Mesodermal cell (in vitro differentiated cells): Measurements from ENCODE around the gene TCAP.

Experiments
- H3K27ac ChIP-seq: 2 replicates; pipeline ENCODE4 v1.7.0; 2013; ENCODE audit warnings: mild to moderate bottlenecking, low read depth, low read length, moderate library complexity; ENCODE audit not compliant: severe bottlenecking
- H3K36me3 ChIP-seq: 2 replicates; pipeline ENCODE4 v1.7.1; 2013; ENCODE audit warnings: mild to moderate bottlenecking, low read length, moderate library complexity; ENCODE audit not compliant: control insufficient read depth, insufficient read depth
- H3K4me1 ChIP-seq: one replicate; pipeline ENCODE4 v1.7.1; 2013; ENCODE audit warnings: mild to moderate bottlenecking, low read length; ENCODE audit not compliant: insufficient read depth, control insufficient read depth, poor library complexity, severe bottlenecking
- H3K4me3 ChIP-seq: 2 replicates; pipeline ENCODE4 v1.7.0; 2013; ENCODE audit warnings: low read length, control low read depth, mild to moderate bottlenecking; ENCODE audit not compliant: insufficient read depth, poor library complexity, severe bottlenecking; ENCODE audit errors: extremely low read depth
- H3K9me3 ChIP-seq: 2 replicates; pipeline ENCODE4 v1.7.1; 2013; ENCODE audit warnings: mild to moderate bottlenecking, low read length, moderate library complexity; ENCODE audit not compliant: control insufficient read depth
- WGBS, 2 experiments: methylation state at CpG; one replicate each; pipeline ENCODE4 v1.1.5; 2013; ENCODE audit warnings: missing lambda C conversion rate in 2 of 2; ENCODE audit not compliant: insufficient coverage in 2 of 2; 5-methylcytosine and 5-hydroxymethylcytosine counted together

TCAP gene

DNA sequence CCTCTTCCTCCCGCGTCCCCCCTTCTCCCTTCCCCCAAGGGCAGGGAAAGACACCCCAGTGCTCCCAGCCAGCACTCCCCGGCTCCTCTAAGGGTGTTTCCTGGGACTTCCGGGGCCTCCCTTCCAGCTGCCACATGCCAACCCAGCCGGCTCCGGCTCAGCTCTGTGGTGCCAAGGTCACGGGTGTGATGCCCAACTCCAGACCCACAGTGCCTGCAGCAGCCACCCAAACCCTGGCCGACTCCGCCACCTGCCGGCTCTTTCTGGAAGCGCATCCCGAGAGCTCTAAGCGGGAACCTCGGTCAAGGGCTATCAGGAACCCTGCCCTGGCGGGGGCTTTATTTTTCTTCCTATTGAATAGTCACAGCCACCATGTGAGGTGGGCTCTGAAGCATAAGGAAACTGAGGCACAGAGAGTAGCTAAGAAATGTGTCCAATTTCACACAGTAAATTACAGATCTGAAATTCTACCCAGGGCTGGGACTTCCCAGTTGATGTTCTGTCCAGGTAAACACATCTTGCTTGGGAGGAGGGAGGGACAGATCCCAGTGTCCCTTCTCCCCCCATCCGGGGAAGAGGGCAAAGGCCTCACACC, 41.7 kb upstream of the TCAP start:
- H3K9me3 ChIP-seq, result no peaks in the 10 kb centered on the region
- H3K36me3 ChIP-seq, result no peaks in the 10 kb centered on the region
- no peak overlapping the region for H3K4me3 ChIP-seq
- H3K27ac ChIP-seq, result no peak overlapping the region
- WGBS, 2 experiments, result 10 to 12% methylated on average over 12 to 14 of the region's 16 CpGs
- peaks cover 4% of the 10 kb centered on the region for H3K4me1 ChIP-seq

DNA sequence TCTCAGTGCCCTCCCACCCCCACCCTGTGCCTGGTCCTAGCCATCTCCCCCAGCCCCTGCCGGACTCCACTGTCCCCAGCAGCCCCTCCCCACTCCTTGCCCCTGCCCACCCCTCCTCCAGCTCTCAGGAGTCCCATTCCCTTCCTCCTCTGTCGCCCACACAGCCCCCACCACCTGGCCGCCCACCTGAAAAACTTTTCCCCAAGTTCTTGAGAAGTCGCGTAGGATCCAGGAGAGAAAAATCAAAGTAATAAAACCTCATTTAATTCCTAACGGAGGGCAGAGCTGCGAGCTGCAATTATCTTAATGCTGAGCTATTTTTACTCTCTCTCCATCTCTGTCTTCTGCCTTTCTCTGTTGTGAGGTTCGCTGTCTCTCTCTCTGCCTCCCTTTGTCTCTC, 40.8 kb upstream of the TCAP start:
- WGBS, 2 experiments, result 62 to 71% methylated on average over 6 to 7 of the region's 8 CpGs
- H3K4me1 ChIP-seq, result peaks cover 4% of the 10 kb centered on the region

DNA sequence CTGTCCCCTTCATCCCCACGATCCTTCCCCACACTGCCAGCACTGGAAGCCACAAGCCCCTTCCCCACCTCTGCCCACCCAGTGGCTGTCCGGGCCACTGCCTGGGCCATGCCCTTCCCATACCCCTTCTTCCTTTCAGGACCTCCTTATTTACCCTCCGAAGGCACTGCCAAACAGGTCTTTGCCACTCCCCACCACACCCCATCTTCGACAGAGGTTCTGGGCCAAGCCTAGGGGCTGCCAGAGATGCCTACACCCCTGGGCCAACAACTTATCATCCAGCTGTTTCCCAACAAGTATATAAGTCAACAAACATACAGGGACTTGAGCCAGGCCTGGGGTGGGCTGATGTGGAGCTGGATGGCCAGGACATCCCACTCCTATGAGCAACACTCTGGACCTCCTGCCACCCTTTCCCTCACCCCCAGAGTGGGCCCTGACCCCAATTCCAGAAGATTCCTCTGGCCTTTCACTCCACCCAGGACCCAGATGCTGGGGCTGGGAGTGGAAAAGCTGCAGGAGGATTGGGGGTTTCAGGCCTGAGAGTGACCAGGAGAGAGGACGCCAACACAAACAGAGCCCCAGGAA, 39.9 kb upstream of the TCAP start:
- peaks cover 4% of the 10 kb centered on the region for H3K4me1 ChIP-seq
- no peaks in the 10 kb centered on the region for H3K9me3 ChIP-seq
- no peaks in the 10 kb centered on the region for H3K36me3 ChIP-seq
- no peak overlapping the region for H3K4me3 ChIP-seq
- 70 to 72% methylated on average over 3 of the region's 5 CpGs for WGBS, 2 experiments
- H3K27ac ChIP-seq, result no peak overlapping the region

More for the DNA sequence above, 40.8 kb upstream of the TCAP start:
- Histone ChIP-seq H3K9me3 (no peaks in the 10 kb centered on the region), H3K4me3 (no peak overlapping the region), H3K27ac (no peak overlapping the region), H3K36me3 (no peaks in the 10 kb centered on the region)

DNA sequence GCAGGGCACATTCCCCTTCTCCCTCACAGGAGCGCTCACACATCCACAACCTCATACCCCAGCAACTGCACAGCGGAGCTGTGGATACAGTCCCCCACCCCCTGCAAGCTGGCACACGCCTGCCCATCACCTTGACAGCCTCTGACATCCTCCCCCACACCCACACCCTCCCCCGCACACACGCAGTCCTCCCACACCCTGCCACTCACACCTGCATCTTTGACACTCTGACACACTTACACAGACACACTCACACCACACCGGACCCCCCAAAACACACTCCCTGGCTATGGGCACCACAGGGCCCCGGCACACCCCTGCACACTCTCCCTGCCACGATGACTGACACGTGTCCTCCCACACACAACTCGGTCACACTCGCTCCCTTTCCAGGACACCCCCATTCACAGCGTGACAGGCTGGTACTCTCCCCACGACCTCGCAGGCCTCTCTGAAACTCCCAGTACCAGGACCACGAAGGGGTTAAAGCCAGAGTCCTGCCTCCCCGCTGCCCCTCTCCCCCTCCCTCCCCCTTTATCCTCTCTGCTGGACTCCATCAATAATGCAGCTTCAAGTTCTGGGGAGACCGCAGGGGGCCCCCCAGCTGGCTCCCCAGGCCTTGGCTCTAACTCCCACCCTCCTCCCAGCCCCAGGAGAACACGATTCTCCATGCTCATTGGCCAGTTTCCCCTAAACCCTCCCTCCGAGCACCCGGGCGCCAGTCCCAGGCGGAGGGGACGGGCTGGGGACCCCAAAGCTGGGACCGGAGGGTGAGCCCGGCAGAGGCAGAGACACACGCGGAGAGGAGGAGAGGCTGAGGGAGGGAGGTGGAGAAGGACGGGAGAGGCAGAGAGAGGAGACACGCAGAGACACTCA, 38.7 kb upstream of the TCAP start, which contains the start of gene PPP1R1B:
PPP1R1B (plus strand) TSS at position 782 of the 876 bp plus-strand sequence. CDS start 441 bp downstream, outside the sequence.
- WGBS, 2 experiments, result 21 to 23% methylated on average over 18 to 24 of the region's 29 CpGs
- H3K36me3 ChIP-seq, result no peaks in the 10 kb centered on the region

DNA sequence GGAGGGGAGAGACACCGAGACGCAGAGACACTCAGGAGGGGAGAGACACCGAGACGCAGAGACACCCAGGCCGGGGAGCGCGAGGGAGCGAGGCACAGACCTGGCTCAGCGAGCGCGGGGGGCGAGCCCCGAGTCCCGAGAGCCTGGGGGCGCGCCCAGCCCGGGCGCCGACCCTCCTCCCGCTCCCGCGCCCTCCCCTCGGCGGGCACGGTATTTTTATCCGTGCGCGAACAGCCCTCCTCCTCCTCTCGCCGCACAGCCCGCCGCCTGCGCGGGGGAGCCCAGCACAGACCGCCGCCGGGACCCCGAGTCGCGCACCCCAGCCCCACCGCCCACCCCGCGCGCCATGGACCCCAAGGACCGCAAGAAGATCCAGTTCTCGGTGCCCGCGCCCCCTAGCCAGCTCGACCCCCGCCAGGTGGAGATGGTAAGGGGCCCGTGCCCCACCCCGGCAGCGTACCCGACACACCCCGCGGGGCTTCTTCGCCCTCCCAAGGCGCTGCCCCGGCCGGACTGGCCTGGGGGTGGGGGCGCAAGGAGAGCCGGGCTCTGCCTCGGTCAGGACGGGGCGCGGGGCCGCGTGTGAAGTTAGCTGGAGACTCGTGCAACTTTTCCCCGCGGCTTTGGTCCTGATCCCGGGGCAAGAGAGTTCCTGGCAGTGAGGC, 38.0 kb upstream of the TCAP start:
- Histone ChIP-seq H3K9me3 (no peaks in the 10 kb centered on the region), H3K36me3 (no peaks in the 10 kb centered on the region), H3K4me3 (peak overlapping the region; percentile 35), H3K4me1 (peaks cover 14% of the 10 kb centered on the region), H3K27ac (no peak overlapping the region)
- 0 to 1% methylated on average over 38 to 61 of the region's 72 CpGs for WGBS, 2 experiments

More for the DNA sequence above, 38.7 kb upstream of the TCAP start, which contains the start of gene PPP1R1B:
- H3K9me3 ChIP-seq, result no peaks in the 10 kb centered on the region
- peak within 1 kb of the TSS; percentile 35 for H3K4me3 ChIP-seq
- peaks cover 8% of the 10 kb centered on the region for H3K4me1 ChIP-seq
- H3K27ac ChIP-seq, result no peak within 1 kb of the TSS

DNA sequence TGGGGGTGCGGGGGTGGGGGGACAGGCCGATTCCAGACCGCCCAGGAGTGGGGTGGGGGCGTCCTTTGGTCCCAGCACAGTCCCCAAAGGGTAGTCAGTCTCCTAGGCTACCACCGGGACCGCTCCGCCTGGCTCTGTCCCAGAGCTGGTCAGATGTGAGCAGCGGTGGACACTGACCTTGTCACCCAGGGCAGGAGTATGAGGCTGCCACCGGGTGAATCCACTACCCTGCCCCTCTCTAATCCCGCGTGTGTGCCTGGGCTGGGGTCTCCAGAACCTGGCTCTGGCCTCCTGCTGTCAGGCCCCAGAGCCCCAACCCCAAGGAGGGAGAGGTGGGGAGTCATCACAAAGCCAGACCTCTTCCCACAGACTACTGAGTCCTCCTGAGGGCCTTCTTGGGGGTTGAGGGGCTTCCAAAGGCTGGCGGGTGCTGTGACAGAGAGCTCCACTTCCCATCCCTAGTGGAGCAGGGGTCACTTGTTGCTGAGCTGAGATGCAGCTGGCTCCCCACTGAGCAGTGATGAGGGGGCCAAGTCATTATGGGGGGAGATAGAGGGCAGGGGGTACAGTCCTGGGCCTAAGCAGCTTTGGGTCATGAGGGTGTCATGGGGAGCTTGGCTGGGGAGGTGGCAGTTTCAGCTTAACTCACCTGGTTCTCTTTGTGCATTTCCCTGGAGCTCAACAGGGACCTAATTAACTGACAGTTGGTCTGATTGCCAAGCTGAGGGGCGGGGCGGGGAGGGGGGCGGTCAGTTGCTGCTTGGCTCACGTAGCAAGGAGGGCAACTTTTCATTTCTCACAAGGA, 37.2 kb upstream of the TCAP start:
- H3K9me3 ChIP-seq, result no peaks in the 10 kb centered on the region
- no peaks in the 10 kb centered on the region for H3K36me3 ChIP-seq
- no peak overlapping the region for H3K4me3 ChIP-seq
- H3K27ac ChIP-seq, result no peak overlapping the region
- WGBS, 2 experiments, result 12 to 18% methylated on average over 6 to 9 of the region's 16 CpGs
- peaks cover 14% of the 10 kb centered on the region for H3K4me1 ChIP-seq

DNA sequence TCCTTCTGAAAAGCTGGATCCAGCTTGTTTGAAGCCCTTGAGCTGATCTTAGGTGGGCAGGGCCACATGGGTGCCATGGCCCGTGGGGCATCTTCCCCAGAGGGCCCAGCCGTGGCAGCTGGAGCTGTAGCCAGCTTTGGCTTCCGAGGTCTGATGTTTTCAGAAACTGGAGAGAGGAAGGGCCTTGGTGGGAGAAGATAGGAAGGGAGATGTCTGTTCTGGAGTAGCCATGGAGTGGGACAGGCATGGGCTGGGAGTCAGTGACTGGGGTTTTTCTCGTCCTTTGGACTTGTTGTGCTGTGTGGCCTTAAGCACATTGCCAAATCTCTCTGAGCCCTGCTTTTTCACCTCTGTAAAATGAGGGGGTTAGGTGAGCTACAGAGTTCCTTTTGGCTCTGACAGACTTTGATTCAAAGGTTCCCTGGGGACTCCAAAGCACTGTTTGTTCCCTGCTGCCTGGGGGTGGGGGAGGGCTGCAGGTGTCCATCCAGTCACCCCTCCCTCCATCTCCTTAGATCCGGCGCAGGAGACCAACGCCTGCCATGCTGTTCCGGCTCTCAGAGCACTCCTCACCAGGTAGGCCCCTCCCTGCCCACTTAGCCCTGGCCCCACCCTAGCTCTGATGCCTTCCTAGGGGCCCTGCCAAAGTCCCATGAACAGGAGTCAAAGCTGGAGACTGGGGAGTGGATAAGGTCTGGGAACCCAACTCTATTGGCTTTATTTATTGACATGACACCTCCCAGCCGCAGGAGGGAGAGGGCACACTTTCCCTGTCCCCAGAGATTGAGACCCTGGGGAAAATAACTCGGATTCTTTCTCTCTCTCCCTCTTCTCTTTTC, 36.3 kb upstream of the TCAP start:
- Histone ChIP-seq H3K4me3 (no peak overlapping the region), H3K27ac (no peak overlapping the region), H3K36me3 (no peaks in the 10 kb centered on the region), H3K4me1 (peaks cover 14% of the 10 kb centered on the region), H3K9me3 (no peaks in the 10 kb centered on the region)
- 60% methylated on average over 3 to 7 of the region's 10 CpGs for WGBS, 2 experiments

DNA sequence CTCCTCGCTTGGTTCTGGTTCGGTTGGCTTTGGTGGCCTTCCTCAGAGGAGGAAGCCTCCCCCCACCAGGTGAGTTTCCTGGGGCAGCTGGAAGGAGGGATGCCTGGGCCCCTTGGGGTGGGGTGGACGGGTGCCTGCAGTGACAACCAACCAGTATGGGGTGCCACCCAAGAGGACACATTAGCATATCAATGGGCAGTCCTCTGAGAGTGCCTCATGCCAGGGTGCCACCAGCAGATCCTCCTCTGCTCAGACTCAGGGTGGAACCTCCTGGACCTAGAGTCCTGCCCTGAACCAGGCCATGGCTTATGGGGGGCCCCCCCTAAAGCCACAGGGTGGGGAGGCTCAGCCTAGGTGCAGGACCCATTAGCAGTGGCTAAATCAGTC, 35.7 kb upstream of the TCAP start:
- Histone ChIP-seq H3K4me3 (no peak overlapping the region), H3K4me1 (peaks cover 14% of the 10 kb centered on the region), H3K27ac (no peak overlapping the region), H3K36me3 (no peaks in the 10 kb centered on the region), H3K9me3 (no peaks in the 10 kb centered on the region)
- 100% methylated on average over 1 of the region's 3 CpGs; no CpG with 5 or more reads in 1 of the 2 experiments for WGBS, 2 experiments

DNA sequence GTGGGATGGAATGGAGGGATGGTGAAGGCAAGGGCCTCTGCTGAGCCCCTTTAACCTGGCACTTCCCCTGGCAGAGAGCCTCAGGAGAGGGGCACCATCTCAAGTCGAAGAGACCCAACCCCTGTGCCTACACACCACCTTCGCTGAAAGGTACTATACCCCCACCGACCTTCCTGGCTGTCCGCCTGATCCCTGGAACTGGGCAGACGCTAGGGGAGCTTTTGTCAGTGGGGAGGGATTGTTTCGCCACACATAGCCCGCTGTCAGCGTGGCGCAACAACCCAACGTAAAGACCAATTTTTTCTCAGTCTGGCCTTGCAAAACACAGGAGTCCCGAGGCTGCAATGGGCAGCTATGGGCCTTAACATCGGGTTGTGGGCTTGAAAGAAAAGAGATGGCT, 35.3 kb upstream of the TCAP start:
- no peak overlapping the region for H3K27ac ChIP-seq
- H3K36me3 ChIP-seq, result no peaks in the 10 kb centered on the region
- H3K4me1 ChIP-seq, result peaks cover 14% of the 10 kb centered on the region
- H3K9me3 ChIP-seq, result no peaks in the 10 kb centered on the region
- 88 to 92% methylated on average over 8 to 11 of the region's 12 CpGs for WGBS, 2 experiments
- no peak overlapping the region for H3K4me3 ChIP-seq
